ENCODE results near the gene TTC21A. TPM values are rescaled to one million over a fixed set of nuclear protein-coding genes. Genes with fewer than 3 reads are reported as not detected.
A peak's percentile ranks its signal among the peaks of the same experiment; 100 is the strongest.

TTC21A gene
- total and polyA plus RNA-seq, 2 donors from 2014 or later = 4.8 to 14.1 TPM

- Histone ChIP-seq H3K4me3 (ENCODE audit: low read length in 3 of 3) (no peak overlapping the region), H3K27ac (ENCODE audit: low read depth in 2 of 2, low read length in 2 of 2) (no peak overlapping the region), H3K9ac (ENCODE audit: low read length in 3 of 3) (no peak overlapping the region), H3K27me3 (ENCODE audit: control insufficient read depth, insufficient read depth, low read length) (no peaks in the 10 kb centered on the region), H3K4me1 (ENCODE audit: control insufficient read depth in 2 of 3, insufficient read depth in 2 of 3, low read depth in 1 of 3, low read length in 3 of 3) (peaks cover 0 to 7% (median 0%) of the 10 kb centered on the region in 3 donors), H3K9me3 (ENCODE audit: control insufficient read depth in 2 of 3, insufficient read depth in 1 of 3, low read length in 3 of 3) (no peaks in the 10 kb centered on the region), H3K36me3 (ENCODE audit: control insufficient read depth in 2 of 3, insufficient read depth in 3 of 3, low read length in 3 of 3) (peaks cover 0 to 1% (median 0%) of the 10 kb centered on the region in 3 donors)
- FAIRE-seq (no peak), DNase-seq (peak in 1 of 5 donors; percentile 29)
- intact Hi-C loops (cut with DNase I) = loop anchor here (5.0 kb wide), 1 partner anchor 166 kb away; no protein-coding TSS in a partner anchor
- no peak for TF ChIP-seq CTCF (IDR thresholded peaks at IDR 0.05; ENCODE audit: borderline replicate concordance, extremely low read depth, insufficient read depth)
Measured at GRCh38 chr3:39125841-39126500, 18.5 kb downstream of the TTC21A start.

GRCh38 chr3:39126532-39127071, 19.1 kb downstream of the TTC21A start:
- TF ChIP-seq CTCF (IDR thresholded peaks at IDR 0.05; ENCODE audit: borderline replicate concordance, extremely low read depth, insufficient read depth) = peak; percentile 58
- H3K27ac ChIP-seq (ENCODE audit: low read depth in 2 of 2, low read length in 2 of 2) = no peak overlapping the region
- intact Hi-C loops (cut with DNase I) = loop anchor here (5.0 kb wide), 1 partner anchor 166 kb away; no protein-coding TSS in a partner anchor

DNA sequence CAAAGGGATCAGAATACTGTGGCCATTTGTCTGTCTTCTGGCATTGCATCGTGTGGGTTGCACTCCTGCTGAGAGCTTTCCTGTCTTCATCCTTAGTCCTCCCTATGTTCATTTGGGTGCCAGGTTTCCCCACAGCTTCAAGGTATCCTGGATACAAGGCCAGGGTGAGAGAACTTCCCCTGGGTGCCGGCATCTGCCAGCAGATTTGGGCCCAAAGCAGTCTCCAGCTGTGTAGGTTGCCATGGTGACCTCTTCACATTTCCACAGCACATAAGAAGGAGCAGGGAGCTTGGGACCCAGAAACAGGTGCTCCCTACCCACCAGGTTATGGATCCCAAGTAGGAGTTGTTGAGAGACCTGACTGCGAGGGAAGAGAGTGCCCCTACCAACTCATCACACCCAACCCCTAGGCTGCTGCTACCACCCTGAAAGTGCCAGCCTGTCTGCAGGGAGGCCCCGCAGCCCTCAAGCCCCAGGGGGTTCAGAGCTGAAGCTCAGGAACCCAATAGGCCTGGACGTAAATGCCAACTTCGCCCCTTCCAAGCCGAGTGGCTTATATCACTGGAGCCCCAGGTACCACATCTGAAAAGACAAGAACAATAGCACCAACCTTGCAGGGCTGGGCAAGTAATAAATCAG, 19.9 kb downstream of the TTC21A start:
- no peak for FAIRE-seq

More at GRCh38 chr3:39126532-39127071, 19.1 kb downstream of the TTC21A start:
- no peak overlapping the region for H3K4me3 ChIP-seq (ENCODE audit: low read length in 3 of 3)
- peaks cover 0 to 7% (median 0%) of the 10 kb centered on the region in 3 donors for H3K4me1 ChIP-seq (ENCODE audit: control insufficient read depth in 2 of 3, insufficient read depth in 2 of 3, low read depth in 1 of 3, low read length in 3 of 3)
- H3K9me3 ChIP-seq (ENCODE audit: control insufficient read depth in 2 of 3, insufficient read depth in 1 of 3, low read length in 3 of 3) = no peaks in the 10 kb centered on the region
- H3K36me3 ChIP-seq (ENCODE audit: control insufficient read depth in 2 of 3, insufficient read depth in 3 of 3, low read length in 3 of 3) = no peaks in the 10 kb centered on the region
- H3K27me3 ChIP-seq (ENCODE audit: control insufficient read depth, insufficient read depth, low read length) = no peaks in the 10 kb centered on the region
- DNase-seq (peak in 4 of 5 donors; percentile 27 to 71 (median 46)), FAIRE-seq (no peak)
- H3K9ac ChIP-seq (ENCODE audit: low read length in 3 of 3) = no peak overlapping the region

More for the DNA sequence above, 19.9 kb downstream of the TTC21A start:
- intact Hi-C loops (cut with DNase I) = loop anchor here (5.0 kb wide), 1 partner anchor 165 kb away; no protein-coding TSS in a partner anchor
- peak in 2 of 5 donors; percentile 19 to 26 for DNase-seq
- no peak for TF ChIP-seq CTCF (IDR thresholded peaks at IDR 0.05; ENCODE audit: borderline replicate concordance, extremely low read depth, insufficient read depth)
- Histone ChIP-seq H3K27ac (ENCODE audit: low read depth in 2 of 2, low read length in 2 of 2) (no peak overlapping the region), H3K9ac (ENCODE audit: low read length in 3 of 3) (no peak overlapping the region), H3K36me3 (ENCODE audit: control insufficient read depth in 2 of 3, insufficient read depth in 3 of 3, low read length in 3 of 3) (no peaks in the 10 kb centered on the region), H3K27me3 (ENCODE audit: control insufficient read depth, insufficient read depth, low read length) (no peaks in the 10 kb centered on the region), H3K4me3 (ENCODE audit: low read length in 3 of 3) (no peak overlapping the region), H3K4me1 (ENCODE audit: control insufficient read depth in 2 of 3, insufficient read depth in 2 of 3, low read depth in 1 of 3, low read length in 3 of 3) (peaks cover 0 to 7% (median 0%) of the 10 kb centered on the region in 3 donors), H3K9me3 (ENCODE audit: control insufficient read depth in 2 of 3, insufficient read depth in 1 of 3, low read length in 3 of 3) (no peaks in the 10 kb centered on the region)

All from kidney (tissue), 14 donors.